Osteoblast (primary cell): Measurements from ENCODE around the gene PLAU. TPM values are rescaled to one million over a fixed set of nuclear protein-coding genes. Genes with fewer than 3 reads are reported as not detected.
A peak's percentile ranks its signal among the peaks of the same experiment; 100 is the strongest.

ENCODE experiments used
- DNase-seq: peaks from one replicate; pipeline ENCODE4 v3.0.0; 2011; ENCODE audit warnings: low spot score, mixed read lengths; ENCODE audit not compliant: insufficient read length; ENCODE audit errors: missing footprints
- H2AFZ ChIP-seq: 2 replicates; pipeline ENCODE4 v1.6.0; 2011; ENCODE audit warnings: mild to moderate bottlenecking, low read length
- H3K27ac ChIP-seq: 2 replicates; pipeline ENCODE4 v1.5.1; 2011; ENCODE audit warnings: mild to moderate bottlenecking, low read depth, low read length, moderate library complexity
- H3K27me3 ChIP-seq: 2 replicates; pipeline ENCODE4 v1.6.0; 2012; ENCODE audit warnings: mild to moderate bottlenecking, control low read depth, inconsistent platforms, low read length, moderate library complexity; ENCODE audit not compliant: insufficient read depth
- H3K36me3 ChIP-seq: 2 replicates; pipeline ENCODE4 v1.5.1; 2011; ENCODE audit warnings: mild to moderate bottlenecking, low read length, control low read depth, moderate library complexity; ENCODE audit not compliant: insufficient read depth
- H3K4me1 ChIP-seq: 2 replicates; pipeline ENCODE4 v1.5.1; 2011; ENCODE audit warnings: mild to moderate bottlenecking, low read length, control low read depth, moderate library complexity; ENCODE audit not compliant: insufficient read depth
- H3K4me2 ChIP-seq: 2 replicates; pipeline ENCODE4 v1.6.0; 2011; ENCODE audit warnings: mild to moderate bottlenecking, low read length; ENCODE audit not compliant: insufficient read depth
- H3K4me3 ChIP-seq: fragments of 200-600 bp; sonication (generic); 3 replicates; pipeline ENCODE4 v1.5.1; 2012; ENCODE audit warnings: mild to moderate bottlenecking, low read length, inconsistent platforms; ENCODE audit not compliant: insufficient read depth
- H3K79me2 ChIP-seq: 2 replicates; pipeline ENCODE4 v1.6.0; 2012; ENCODE audit warnings: mild to moderate bottlenecking, low read length, control low read depth, inconsistent platforms; ENCODE audit not compliant: insufficient read depth
- H3K9me3 ChIP-seq: 2 replicates; pipeline ENCODE4 v1.5.1; 2011; ENCODE audit warnings: low read depth, low read length, control low read depth
- H4K20me1 ChIP-seq: 2 replicates; pipeline ENCODE4 v1.6.0; 2012; ENCODE audit warnings: mild to moderate bottlenecking, low read length, control low read depth; ENCODE audit not compliant: insufficient read depth
- total RNA-seq: library from RNA; depleted of rRNA; stranded (reverse); fragments of >200 nt; gene quantifications from 2 replicates; pipeline ENCODE4 v1.2.3, GENCODE V29; 2012
- TF ChIP-seq, protein P1 (sequence below): IDR thresholded peaks from 2 replicates; pipeline ENCODE4 v1.5.1; 2011; ENCODE audit warnings: mild to moderate bottlenecking, low read depth, low read length, moderate library complexity; ENCODE audit errors: extremely low read depth

PLAU gene
- total RNA-seq, 1 donor, result 27.9 TPM

DNA sequence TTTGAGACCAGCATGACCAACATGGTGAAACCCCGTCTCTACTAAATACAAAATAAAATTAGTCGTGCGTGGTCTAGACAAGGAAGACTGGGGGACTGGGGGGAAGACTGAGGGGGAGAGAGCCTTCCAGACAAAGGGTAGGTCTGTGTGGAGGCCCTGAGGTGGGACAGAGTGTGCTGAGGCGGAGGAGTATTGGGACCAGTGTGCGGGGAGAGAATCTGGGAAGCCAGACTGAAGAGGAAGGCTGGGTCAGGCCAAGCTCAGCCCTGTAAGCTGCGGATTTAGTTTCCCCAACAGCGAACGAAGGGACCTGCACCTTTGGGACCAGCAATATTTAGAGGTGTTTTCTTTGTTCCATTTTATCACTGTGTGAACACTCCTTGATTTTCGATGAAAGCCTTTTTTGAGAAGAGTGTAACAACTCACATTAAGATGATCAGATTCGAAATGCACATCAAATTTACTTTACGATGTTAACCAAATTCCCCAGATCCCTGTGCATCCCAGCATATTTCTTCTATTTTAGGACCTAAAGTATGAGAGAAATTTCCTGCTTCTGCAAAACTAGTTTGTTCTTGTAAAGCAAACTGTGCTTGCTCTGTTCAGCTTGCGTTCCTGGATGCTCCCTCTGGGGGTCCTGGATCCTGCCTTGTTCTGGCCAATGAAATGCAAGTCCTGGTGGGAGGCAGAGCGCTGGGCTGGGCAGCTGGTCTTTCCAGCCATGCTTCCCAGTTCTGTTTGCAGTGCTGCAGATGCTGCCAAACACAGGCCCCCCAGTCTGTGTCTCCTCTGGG is 39.4 kb downstream of the PLAU start:
- H3K4me1 ChIP-seq, result no peaks in the 10 kb centered on the region
- no peak overlapping the region for H3K27ac ChIP-seq
- H3K27me3 ChIP-seq, result no peaks in the 10 kb centered on the region
- no peaks in the 10 kb centered on the region for H3K9me3 ChIP-seq
- H3K4me3 ChIP-seq, result no peak overlapping the region
- no peaks in the 10 kb centered on the region for H4K20me1 ChIP-seq
- H3K79me2 ChIP-seq, result no peaks in the 10 kb centered on the region
- H3K4me2 ChIP-seq, result peak overlapping the region; percentile 12
- H3K36me3 ChIP-seq, result no peaks in the 10 kb centered on the region
- peak overlapping the region; percentile 83 for H2AFZ ChIP-seq
- TF ChIP-seq, protein P1, sequence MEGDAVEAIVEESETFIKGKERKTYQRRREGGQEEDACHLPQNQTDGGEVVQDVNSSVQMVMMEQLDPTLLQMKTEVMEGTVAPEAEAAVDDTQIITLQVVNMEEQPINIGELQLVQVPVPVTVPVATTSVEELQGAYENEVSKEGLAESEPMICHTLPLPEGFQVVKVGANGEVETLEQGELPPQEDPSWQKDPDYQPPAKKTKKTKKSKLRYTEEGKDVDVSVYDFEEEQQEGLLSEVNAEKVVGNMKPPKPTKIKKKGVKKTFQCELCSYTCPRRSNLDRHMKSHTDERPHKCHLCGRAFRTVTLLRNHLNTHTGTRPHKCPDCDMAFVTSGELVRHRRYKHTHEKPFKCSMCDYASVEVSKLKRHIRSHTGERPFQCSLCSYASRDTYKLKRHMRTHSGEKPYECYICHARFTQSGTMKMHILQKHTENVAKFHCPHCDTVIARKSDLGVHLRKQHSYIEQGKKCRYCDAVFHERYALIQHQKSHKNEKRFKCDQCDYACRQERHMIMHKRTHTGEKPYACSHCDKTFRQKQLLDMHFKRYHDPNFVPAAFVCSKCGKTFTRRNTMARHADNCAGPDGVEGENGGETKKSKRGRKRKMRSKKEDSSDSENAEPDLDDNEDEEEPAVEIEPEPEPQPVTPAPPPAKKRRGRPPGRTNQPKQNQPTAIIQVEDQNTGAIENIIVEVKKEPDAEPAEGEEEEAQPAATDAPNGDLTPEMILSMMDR, result no peak
- DNase-seq, result peak; percentile 71

DNA sequence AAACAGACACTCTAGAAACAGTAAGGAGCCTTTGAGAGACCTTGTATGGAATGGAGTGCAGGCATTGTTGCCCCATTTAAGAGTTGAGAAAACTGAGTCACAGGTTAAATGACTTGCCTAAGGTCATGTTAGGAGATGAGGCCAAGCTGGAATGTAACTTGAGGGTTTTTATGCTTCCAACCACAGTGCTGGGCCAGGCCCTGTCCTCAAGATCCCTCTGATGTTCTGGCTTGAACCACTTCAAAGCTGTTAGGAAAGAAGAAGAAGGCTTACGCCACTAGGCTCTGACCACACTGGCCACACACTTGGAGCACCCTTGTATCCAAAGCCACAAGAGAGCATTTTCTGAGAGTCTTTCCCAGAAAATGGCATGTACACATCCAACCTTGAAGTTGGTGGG is 42.7 kb downstream of the PLAU start:
- no peak for DNase-seq
- Histone ChIP-seq H4K20me1 (no peaks in the 10 kb centered on the region), H3K27me3 (no peaks in the 10 kb centered on the region), H3K36me3 (no peaks in the 10 kb centered on the region), H3K4me1 (peaks cover 13% of the 10 kb centered on the region), H3K27ac (no peak overlapping the region), H2AFZ (no peak overlapping the region), H3K79me2 (no peaks in the 10 kb centered on the region), H3K9me3 (no peaks in the 10 kb centered on the region), H3K4me2 (no peak overlapping the region), H3K4me3 (no peak overlapping the region)
- TF ChIP-seq, protein P1, result no peak

DNA sequence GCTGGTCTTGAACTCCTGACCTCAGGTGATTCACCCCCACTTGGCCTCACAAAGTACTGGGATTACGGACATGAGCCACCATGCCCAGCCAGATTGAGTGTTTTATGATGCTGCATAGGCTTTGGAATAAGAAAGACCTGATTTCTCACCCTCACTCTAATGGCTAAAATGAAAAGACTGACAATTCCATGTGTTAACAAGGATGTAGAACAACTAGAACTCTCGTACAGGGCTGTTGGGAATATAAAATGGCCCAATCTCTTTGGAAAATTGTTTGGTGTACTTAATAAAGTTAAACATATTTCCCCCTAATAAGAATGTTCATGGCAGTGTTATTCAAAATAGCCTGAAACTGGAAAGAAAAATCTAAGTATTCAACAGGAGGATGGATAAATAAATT is 43.8 kb downstream of the PLAU start:
- Histone ChIP-seq H3K4me2 (no peak overlapping the region), H3K4me1 (peaks cover 20% of the 10 kb centered on the region), H3K79me2 (no peaks in the 10 kb centered on the region), H3K36me3 (no peaks in the 10 kb centered on the region), H3K4me3 (no peak overlapping the region), H2AFZ (no peak overlapping the region), H3K27me3 (no peaks in the 10 kb centered on the region), H3K9me3 (no peaks in the 10 kb centered on the region), H3K27ac (no peak overlapping the region), H4K20me1 (no peaks in the 10 kb centered on the region)
- TF ChIP-seq, protein P1, result no peak
- no peak for DNase-seq

DNA sequence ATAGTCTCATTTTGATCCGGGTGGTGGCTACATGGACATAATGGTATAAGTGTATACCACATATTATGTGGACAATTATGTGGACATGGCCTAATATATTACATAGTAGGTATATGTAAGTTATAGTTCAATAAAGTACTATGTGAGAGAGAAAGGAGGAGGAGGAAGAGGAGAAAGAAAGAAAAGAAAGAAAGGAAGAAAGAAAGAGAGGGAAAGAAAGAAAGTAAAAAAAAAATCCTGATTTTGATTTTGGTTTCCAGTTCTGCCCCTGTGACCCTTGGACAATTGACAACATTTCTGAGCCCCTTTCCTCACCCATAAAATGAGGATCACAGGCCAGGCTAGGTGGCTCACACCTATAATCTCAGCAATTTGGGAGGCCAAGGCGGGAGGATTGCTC is 44.8 kb downstream of the PLAU start:
- H3K36me3 ChIP-seq, result no peaks in the 10 kb centered on the region
- TF ChIP-seq, protein P1, result no peak
- H3K27ac ChIP-seq, result no peak overlapping the region

More for the DNA sequence above, 44.8 kb downstream of the PLAU start:
- Histone ChIP-seq H3K4me2 (no peak overlapping the region), H3K27me3 (no peaks in the 10 kb centered on the region), H3K79me2 (no peaks in the 10 kb centered on the region), H4K20me1 (no peaks in the 10 kb centered on the region), H3K4me1 (peaks cover 29% of the 10 kb centered on the region), H3K9me3 (no peaks in the 10 kb centered on the region), H2AFZ (no peak overlapping the region), H3K4me3 (no peak overlapping the region)
- no peak for DNase-seq
